ENCODE measurements around the gene ZNF274. TPM values are rescaled to one million over a fixed set of nuclear protein-coding genes. Genes with fewer than 3 reads are reported as not detected.

ZNF274 gene
- total RNA-seq (2021) = 27.0 and 28.7 TPM in 2 replicates
- long read RNA-seq, transcript ZNF274-203 (5 exons, 2,539 nt) = minor isoform, 11 of 164 reads
- long read RNA-seq, transcript ZNF274-212 (8 exons, 2,538 nt) = major isoform, 78 of 164 reads
- long read RNA-seq, partial matches to known transcripts = 33 of 164 reads
- long read RNA-seq, other reads (novel, unspliced or antisense) = 34 of 164 reads

GRCh38 chr19:58182989-58183816 is at the start of gene ZNF274:
Gene ZNF274, plus strand, starts transcription at chr19:58183061. Its CDS starts 905 bp downstream, at chr19:58183966.
- peak within 1 kb of the TSS; percentile 99 for H3K27ac Mint-ChIP-seq
- H3K4me3 Mint-ChIP-seq = peak within 1 kb of the TSS; percentile 90 to 92
- Histone ChIP-seq H3T11ph (ENCODE audit: low read length) (peak within 1 kb of the TSS; percentile 60), H2BK120ac (ENCODE audit: low read depth, low read length, poor library complexity, severe bottlenecking) (peak within 1 kb of the TSS; percentile 85), H3K23me2 (ENCODE audit: insufficient read length, low read depth, low read length, poor library complexity, severe bottlenecking) (peaks cover 4% of the 10 kb centered on the region), H4K8ac (replicated peaks; ENCODE audit: insufficient read length, low read depth, low read length) (peak within 1 kb of the TSS; percentile 23), H3K27me3 (ENCODE audit: insufficient read depth, low read length) (no peaks in the 10 kb centered on the region), H4K5ac (ENCODE audit: insufficient read length, low read depth, low read length) (peak within 1 kb of the TSS; percentile 86), H4K20me1 (ENCODE audit: control insufficient read depth, insufficient read depth, insufficient read length) (no peaks in the 10 kb centered on the region), H2BK15ac (ENCODE audit: low read depth, low read length) (peak within 1 kb of the TSS; percentile 81), H2BK12ac (ENCODE audit: insufficient read length, low read depth, low read length) (peak within 1 kb of the TSS; percentile 47), H3K23ac (ENCODE audit: insufficient read length, low read depth, low read length) (no peak within 1 kb of the TSS), H3K27ac (ENCODE audit: insufficient read length, low read depth, low read length) (peak within 1 kb of the TSS; percentile 72), H3K14ac (ENCODE audit: insufficient read depth, low read length) (peak within 1 kb of the TSS; percentile 98), H2AK5ac (ENCODE audit: insufficient read length, low read length) (no peak within 1 kb of the TSS), H2BK20ac (ENCODE audit: low read depth, low read length, poor library complexity, severe bottlenecking) (no peak within 1 kb of the TSS), H3K18ac (ENCODE audit: insufficient read length, low read depth, low read length) (peak within 1 kb of the TSS; percentile 99), H3K79me1 (ENCODE audit: insufficient read depth, low read depth, low read length, poor library complexity, severe bottlenecking) (no peaks in the 10 kb centered on the region), H3K79me2 (ENCODE audit: insufficient read depth, low read length) (peaks cover 2% of the 10 kb centered on the region; the same call in 1 of the 2 replicates), H3K4me2 (ENCODE audit: insufficient read depth, insufficient read length, low read length) (peak within 1 kb of the TSS; percentile 78), H2AFZ (ENCODE audit: low read length) (no peak within 1 kb of the TSS), H3K9me3 (ENCODE audit: control insufficient read depth, low read depth, low read length) (peaks cover 40% of the 10 kb centered on the region), H3K9ac (ENCODE audit: extremely low read depth, insufficient read length, low read length) (peak within 1 kb of the TSS; percentile 96), H4K91ac (ENCODE audit: insufficient read length, low read depth, low read length) (no peak within 1 kb of the TSS), H3K56ac (ENCODE audit: insufficient read length, low read depth, low read length) (no peak within 1 kb of the TSS), H2BK5ac (ENCODE audit: insufficient read length, low read length) (peak within 1 kb of the TSS; percentile 50), H3K4ac (ENCODE audit: low read depth, low read length) (no peak within 1 kb of the TSS; the same call in 1 of the 2 replicates), H3K4me1 (ENCODE audit: insufficient read depth, low read length) (no peaks in the 10 kb centered on the region)
- H3K36me3 Mint-ChIP-seq (ENCODE audit: insufficient read depth in 1 of 3, low read depth in 3 of 3) = peaks cover 49 to 66% (median 61%) of the 10 kb centered on the region in 3 experiments
- DNase-seq = peak; percentile 96
- H3K9me3 Mint-ChIP-seq = peaks cover 53 to 82% of the 10 kb centered on the region in 2 experiments
- peaks cover 4 to 11% of the 10 kb centered on the region in 2 experiments for H3K4me1 Mint-ChIP-seq
- TF ChIP-seq CTCF (conservative IDR thresholded peaks at IDR 0.05) = no peak
- whole genome bisulfite sequencing (ENCODE audit: extremely low coverage, insufficient read length, low lambda C conversion rate) = no CpG with 5 or more reads among the region's 80 CpGs
- no peaks in the 10 kb centered on the region for H3K27me3 Mint-ChIP-seq (ENCODE audit: low read depth)
